Muscle layer of duodenum (tissue), 2 donors: ENCODE results near the gene BCAS3.
A peak's percentile ranks its signal among the peaks of the same experiment; 100 is the strongest.
"Not testable (repeated sequence)": the region's sequence is repeated elsewhere in the genome, so short reads cannot be mapped to it uniquely, and the experiment has no call there.

Experiments
- H3K27ac ChIP-seq: one replicate; pipeline ENCODE4 v1.7.0; 2013; ENCODE audit warnings: mild to moderate bottlenecking, low read length
- H3K27me3 ChIP-seq: one replicate; pipeline ENCODE4 v1.7.0; 2013; ENCODE audit warnings: low read depth, mild to moderate bottlenecking, control low read depth, low read length
- H3K36me3 ChIP-seq, 2 donors: one replicate each; pipeline ENCODE4 v1.7.0; 2013; ENCODE audit warnings: low read length in 2 of 2, control low read depth in 1 of 2, mild to moderate bottlenecking in 1 of 2; ENCODE audit not compliant: insufficient read depth in 2 of 2, control insufficient read depth in 1 of 2
- H3K4me1 ChIP-seq, 2 donors: one replicate each; pipeline ENCODE4 v1.7.0; 2013; ENCODE audit warnings: low read length in 2 of 2, mild to moderate bottlenecking in 2 of 2, control low read depth in 1 of 2, moderate library complexity in 1 of 2; ENCODE audit not compliant: insufficient read depth in 2 of 2, control insufficient read depth in 1 of 2
- H3K4me3 ChIP-seq, 2 donors: one replicate each; pipeline ENCODE4 v1.7.0; 2013; ENCODE audit warnings: low read length in 2 of 2, low read depth in 1 of 2, mild to moderate bottlenecking in 1 of 2
- H3K9me3 ChIP-seq, 2 donors: one replicate each; pipeline ENCODE4 v1.7.0; 2013; ENCODE audit warnings: low read length in 2 of 2, control low read depth in 1 of 2, mild to moderate bottlenecking in 1 of 2; ENCODE audit not compliant: control insufficient read depth in 1 of 2
- donor health status: healthy.

The BCAS3 gene

GRCh38 chr17:61132524-61132923 lies 454.9 kb downstream of the BCAS3 start:
- Histone ChIP-seq H3K4me3 (no peak overlapping the region), H3K4me1 (peaks cover 0 to 7% of the 10 kb centered on the region in 2 donors), H3K36me3 (no peaks in the 10 kb centered on the region), H3K27me3 (no peaks in the 10 kb centered on the region), H3K9me3 (no peaks in the 10 kb centered on the region), H3K27ac (no peak overlapping the region)

GRCh38 chr17:61133853-61134252 lies 456.2 kb downstream of the BCAS3 start:
- H3K36me3 ChIP-seq = no peaks in the 10 kb centered on the region
- H3K4me3 ChIP-seq = no peak overlapping the region
- no peaks in the 10 kb centered on the region for H3K9me3 ChIP-seq
- no peak overlapping the region for H3K27ac ChIP-seq
- no peaks in the 10 kb centered on the region for H3K27me3 ChIP-seq
- H3K4me1 ChIP-seq = peaks cover 0 to 7% of the 10 kb centered on the region in 2 donors

- H3K27me3 ChIP-seq = no peaks in the 10 kb centered on the region
- H3K4me3 ChIP-seq = no peak overlapping the region
- no peaks in the 10 kb centered on the region for H3K9me3 ChIP-seq
- H3K27ac ChIP-seq = peak overlapping the region; percentile 4
- peaks cover 0 to 14% of the 10 kb centered on the region in 2 donors for H3K4me1 ChIP-seq
- H3K36me3 ChIP-seq = no peaks in the 10 kb centered on the region
These were observed 457.0 kb downstream of the BCAS3 start for GRCh38 chr17:61134551-61135235.

- H3K36me3 ChIP-seq = no peaks in the 10 kb centered on the region
- peaks cover 0 to 14% of the 10 kb centered on the region in 2 donors for H3K4me1 ChIP-seq
- peak overlapping the region in 1 of 2 donors; percentile 15 for H3K4me3 ChIP-seq
- no peak overlapping the region for H3K27ac ChIP-seq
- H3K9me3 ChIP-seq = no peaks in the 10 kb centered on the region
- no peaks in the 10 kb centered on the region for H3K27me3 ChIP-seq
These were observed 458.1 kb downstream of the BCAS3 start for GRCh38 chr17:61135782-61136181.

- Histone ChIP-seq H3K27ac (no peak overlapping the region), H3K9me3 (no peaks in the 10 kb centered on the region), H3K4me3 (no peak overlapping the region), H3K36me3 (no peaks in the 10 kb centered on the region), H3K27me3 (no peaks in the 10 kb centered on the region), H3K4me1 (peaks cover 0 to 14% of the 10 kb centered on the region in 2 donors)
These were observed 458.6 kb downstream of the BCAS3 start for GRCh38 chr17:61136296-61136695.

- no peaks in the 10 kb centered on the region for H3K27me3 ChIP-seq
- no peaks in the 10 kb centered on the region for H3K9me3 ChIP-seq
- H3K4me3 ChIP-seq = no peak overlapping the region
- peaks cover 0 to 7% of the 10 kb centered on the region in 2 donors for H3K4me1 ChIP-seq
- no peaks in the 10 kb centered on the region for H3K36me3 ChIP-seq
- H3K27ac ChIP-seq = no peak overlapping the region
These were observed 461.6 kb downstream of the BCAS3 start for GRCh38 chr17:61139219-61139618.

GRCh38 chr17:61140081-61140786 lies 462.6 kb downstream of the BCAS3 start:
- Histone ChIP-seq H3K4me3 (no peak overlapping the region), H3K4me1 (peaks cover 4 to 10% of the 10 kb centered on the region in 2 donors), H3K27me3 (no peaks in the 10 kb centered on the region), H3K27ac (no peak overlapping the region), H3K36me3 (no peaks in the 10 kb centered on the region), H3K9me3 (no peaks in the 10 kb centered on the region)

GRCh38 chr17:61143026-61143425 lies 465.4 kb downstream of the BCAS3 start:
- H3K27ac ChIP-seq = no peak overlapping the region
- peaks cover 6 to 15% of the 10 kb centered on the region in 2 donors for H3K4me1 ChIP-seq
- H3K36me3 ChIP-seq = no peaks in the 10 kb centered on the region
- no peaks in the 10 kb centered on the region for H3K9me3 ChIP-seq
- H3K27me3 ChIP-seq = no peaks in the 10 kb centered on the region
- H3K4me3 ChIP-seq = no peak overlapping the region

GRCh38 chr17:61144137-61144536 lies 466.5 kb downstream of the BCAS3 start:
- H3K36me3 ChIP-seq = no peaks in the 10 kb centered on the region
- no peaks in the 10 kb centered on the region for H3K27me3 ChIP-seq
- H3K4me1 ChIP-seq = peaks cover 6 to 14% of the 10 kb centered on the region in 2 donors
- no peak overlapping the region for H3K27ac ChIP-seq
- H3K9me3 ChIP-seq = no peaks in the 10 kb centered on the region
- no peak overlapping the region for H3K4me3 ChIP-seq

- Histone ChIP-seq H3K4me1 (peaks cover 6 to 8% of the 10 kb centered on the region in 2 donors), H3K36me3 (no peaks in the 10 kb centered on the region), H3K4me3 (no peak overlapping the region), H3K27me3 (no peaks in the 10 kb centered on the region), H3K9me3 (no peaks in the 10 kb centered on the region), H3K27ac (no peak overlapping the region)
These were observed 467.2 kb downstream of the BCAS3 start for GRCh38 chr17:61144617-61145564.

- H3K27ac ChIP-seq, H3K36me3 ChIP-seq, H3K9me3 ChIP-seq, H3K4me1 ChIP-seq, H3K27me3 ChIP-seq, H3K4me3 ChIP-seq: not testable (repeated sequence)
These were observed 469.2 kb downstream of the BCAS3 start for GRCh38 chr17:61146833-61147232.
